DND-41 (cell line): ENCODE data around the gene CTRL.

Source experiments
- CTCF ChIP-seq: IDR thresholded peaks from 2 replicates; pipeline ENCODE4 v1.5.1; 2012; ENCODE audit warnings: borderline replicate concordance, low read length, moderate library complexity, mild to moderate bottlenecking; ENCODE audit not compliant: poor library complexity, severe bottlenecking; ENCODE audit errors: extremely low read depth
- EZH2 ChIP-seq: IDR thresholded peaks from 3 replicates; pipeline ENCODE4 v1.6.1; 2012; ENCODE audit warnings: borderline replicate concordance, low read depth, mild to moderate bottlenecking, moderate library complexity, low read length, inconsistent platforms; ENCODE audit not compliant: severe bottlenecking

GRCh38 chr16:67923414-67924116 lies 8.1 kb downstream of the CTRL start:
- no peak for TF ChIP-seq CTCF
- no peak for TF ChIP-seq EZH2
